Astrocyte of the cerebellum (primary cell): ENCODE measurements around the gene LACC1.

Experiments
- DNase-seq: peaks from one replicate; pipeline ENCODE4 v3.0.0-alpha.2; 2011; ENCODE audit warnings: low read depth
- H3K4me3 ChIP-seq: 2 replicates; pipeline ENCODE4 v1.5.1; 2011; ENCODE audit warnings: mild to moderate bottlenecking, low read depth, low read length, moderate library complexity
- in situ Hi-C: cut with HindIII; loops from 2 replicates; pipeline ENCODE4 v1.10.0; 2017; ENCODE audit warnings: low sequenced_read_pairs
- TF ChIP-seq, protein P1 (sequence below): IDR thresholded peaks from 2 replicates; pipeline ENCODE4 v1.5.1; 2012; ENCODE audit warnings: low read length, low read depth, moderate library complexity, mild to moderate bottlenecking; ENCODE audit errors: missing control alignments

Gene LACC1

DNA sequence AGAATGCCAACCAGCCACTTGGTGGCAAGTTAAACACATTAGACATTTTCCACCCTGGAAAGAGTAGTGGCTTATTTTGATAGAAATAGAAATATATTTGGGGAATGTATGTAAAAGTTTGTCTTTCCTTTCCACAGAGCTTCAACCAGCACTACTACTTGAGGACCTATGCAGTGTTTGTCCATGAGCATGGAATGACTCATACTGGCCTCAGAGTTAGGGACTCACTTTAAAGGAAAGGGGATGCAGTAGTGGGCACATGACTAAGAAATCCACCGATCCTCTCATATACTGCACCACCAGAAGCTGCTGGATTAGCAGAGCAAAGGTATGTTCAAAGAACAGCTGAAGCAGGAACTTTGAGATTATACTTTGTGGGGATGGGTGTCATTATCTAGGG, 62.6 kb downstream of the LACC1 start:
- no peak for DNase-seq
- in situ Hi-C loops = no loop called here
- TF ChIP-seq, protein P1, sequence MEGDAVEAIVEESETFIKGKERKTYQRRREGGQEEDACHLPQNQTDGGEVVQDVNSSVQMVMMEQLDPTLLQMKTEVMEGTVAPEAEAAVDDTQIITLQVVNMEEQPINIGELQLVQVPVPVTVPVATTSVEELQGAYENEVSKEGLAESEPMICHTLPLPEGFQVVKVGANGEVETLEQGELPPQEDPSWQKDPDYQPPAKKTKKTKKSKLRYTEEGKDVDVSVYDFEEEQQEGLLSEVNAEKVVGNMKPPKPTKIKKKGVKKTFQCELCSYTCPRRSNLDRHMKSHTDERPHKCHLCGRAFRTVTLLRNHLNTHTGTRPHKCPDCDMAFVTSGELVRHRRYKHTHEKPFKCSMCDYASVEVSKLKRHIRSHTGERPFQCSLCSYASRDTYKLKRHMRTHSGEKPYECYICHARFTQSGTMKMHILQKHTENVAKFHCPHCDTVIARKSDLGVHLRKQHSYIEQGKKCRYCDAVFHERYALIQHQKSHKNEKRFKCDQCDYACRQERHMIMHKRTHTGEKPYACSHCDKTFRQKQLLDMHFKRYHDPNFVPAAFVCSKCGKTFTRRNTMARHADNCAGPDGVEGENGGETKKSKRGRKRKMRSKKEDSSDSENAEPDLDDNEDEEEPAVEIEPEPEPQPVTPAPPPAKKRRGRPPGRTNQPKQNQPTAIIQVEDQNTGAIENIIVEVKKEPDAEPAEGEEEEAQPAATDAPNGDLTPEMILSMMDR = no peak

More for the DNA sequence above, 62.6 kb downstream of the LACC1 start:
- no peak overlapping the region for H3K4me3 ChIP-seq
